ENCODE data around the gene PCDHA4.

- no peak for TF ChIP-seq GATA3 (IDR thresholded peaks at IDR 0.05; ENCODE audit: low read depth, low read length)
- no peak for TF ChIP-seq GATA2 (IDR thresholded peaks at IDR 0.05; ENCODE audit: low read depth, low read length)
Observed at GRCh38 chr5:140794595-140795258, 12.1 kb upstream of the PCDHA4 start, which contains the start of gene PCDHA2.

Data from SH-SY5Y (cell line).